Prostate gland (tissue), 2 donors: Measurements from ENCODE around the gene FOXC1. TPM values are rescaled to one million over a fixed set of nuclear protein-coding genes. Genes with fewer than 3 reads are reported as not detected.

Experiments used
- DNase-seq: peaks from one replicate; pipeline ENCODE4 v3.0.0-alpha.2; 2019; ENCODE audit warnings: low spot score
- H3K27ac ChIP-seq, 2 donors: fragments of 200-600 bp; sonication (generic); 2 replicates each; pipeline ENCODE4 v1.5.1; 2017 to 2019
- H3K27me3 ChIP-seq: fragments of 200-600 bp; sonication (generic); replicated peaks from 2 replicates; pipeline ENCODE4 v1.5.1; 2019; ENCODE audit not compliant: insufficient read depth
- H3K36me3 ChIP-seq, 2 donors: fragments of 200-600 bp; sonication (generic); 1 replicate in 1 of 2; 2 replicates in 1 of 2; pipeline versions ENCODE4 v1.5.1 to v1.8.1; 2017 to 2019
- H3K4me1 ChIP-seq: fragments of 200-600 bp; sonication (generic); replicated peaks from 2 replicates; pipeline ENCODE4 v1.5.1; 2019
- H3K4me3 ChIP-seq, 2 donors: fragments of 200-600 bp; sonication (generic); 2 replicates each; pipeline ENCODE4 v1.5.1; 2017 to 2019
- H3K9me3 ChIP-seq: fragments of 200-600 bp; sonication (generic); 2 replicates; pipeline ENCODE4 v1.5.1; 2017
- POLR2A ChIP-seq: fragments of 450-650 bp; IDR thresholded peaks from one replicate; pipeline ENCODE4 v1.6.1; 2016; ENCODE audit warnings: antibody characterized with exemption, mild to moderate bottlenecking
- POLR2AphosphoS5 ChIP-seq: sonication (generic); formaldehyde crosslinking; IDR thresholded peaks from one replicate; pipeline ENCODE4 v1.6.1; 2017; ENCODE audit warnings: antibody characterized with exemption
- WGBS: methylation state at CpG from one replicate; pipeline ENCODE4 v1.1.5; 2018; 5-methylcytosine and 5-hydroxymethylcytosine counted together
- intact Hi-C: fragments of 100-400 bp; cut with DNase I; formaldehyde crosslinking; loops from one replicate; pipeline ENCODE4 v1.14.2; 2022
- total RNA-seq, 2 donors: library from RNA; depleted of rRNA; stranded (reverse); fragments of >200 nt; gene quantifications; one replicate each; pipeline ENCODE4 v1.1.0, GENCODE V29; 2016
- TF ChIP-seq, protein P1 (sequence below), 4 experiments: fragments of 200-600 bp in 2 of 4; fragments of 450-650 bp in 2 of 4; sonication (generic) in 2 of 4; IDR thresholded peaks; 1 replicate in 3 of 4; 2 replicates in 1 of 4; pipeline ENCODE4 v1.5.1; 2016 to 2019; ENCODE audit warnings: antibody characterized with exemption in 4 of 4, mild to moderate bottlenecking in 2 of 4, moderate library complexity in 2 of 4

The FOXC1 gene
- total RNA-seq, 2 donors from 2014 or later: 9.2 to 11.2 TPM

GRCh38 chr6:1636272-1636825 lies 26.6 kb downstream of the FOXC1 start:
- intact Hi-C loops: no loop called here

GRCh38 chr6:1636971-1637871 lies 27.5 kb downstream of the FOXC1 start:
- Histone ChIP-seq H3K4me1 (no peaks in the 10 kb centered on the region), H3K27me3 (no peaks in the 10 kb centered on the region), H3K4me3 (no peak overlapping the region), H3K27ac (no peak overlapping the region), H3K36me3 (no peaks in the 10 kb centered on the region), H3K9me3 (no peaks in the 10 kb centered on the region)
- no peak for TF ChIP-seq POLR2A
- no peak for TF ChIP-seq POLR2AphosphoS5
- TF ChIP-seq, protein P1, sequence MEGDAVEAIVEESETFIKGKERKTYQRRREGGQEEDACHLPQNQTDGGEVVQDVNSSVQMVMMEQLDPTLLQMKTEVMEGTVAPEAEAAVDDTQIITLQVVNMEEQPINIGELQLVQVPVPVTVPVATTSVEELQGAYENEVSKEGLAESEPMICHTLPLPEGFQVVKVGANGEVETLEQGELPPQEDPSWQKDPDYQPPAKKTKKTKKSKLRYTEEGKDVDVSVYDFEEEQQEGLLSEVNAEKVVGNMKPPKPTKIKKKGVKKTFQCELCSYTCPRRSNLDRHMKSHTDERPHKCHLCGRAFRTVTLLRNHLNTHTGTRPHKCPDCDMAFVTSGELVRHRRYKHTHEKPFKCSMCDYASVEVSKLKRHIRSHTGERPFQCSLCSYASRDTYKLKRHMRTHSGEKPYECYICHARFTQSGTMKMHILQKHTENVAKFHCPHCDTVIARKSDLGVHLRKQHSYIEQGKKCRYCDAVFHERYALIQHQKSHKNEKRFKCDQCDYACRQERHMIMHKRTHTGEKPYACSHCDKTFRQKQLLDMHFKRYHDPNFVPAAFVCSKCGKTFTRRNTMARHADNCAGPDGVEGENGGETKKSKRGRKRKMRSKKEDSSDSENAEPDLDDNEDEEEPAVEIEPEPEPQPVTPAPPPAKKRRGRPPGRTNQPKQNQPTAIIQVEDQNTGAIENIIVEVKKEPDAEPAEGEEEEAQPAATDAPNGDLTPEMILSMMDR (IDR thresholded peaks at IDR 0.05): no peak
- intact Hi-C loops: no loop called here
- DNase-seq: no peak
- WGBS: 77% methylated on average over 16 of the region's 20 CpGs

More at GRCh38 chr6:1636272-1636825, 26.6 kb downstream of the FOXC1 start:
- no peak for DNase-seq
- Histone ChIP-seq H3K36me3 (no peaks in the 10 kb centered on the region), H3K4me3 (no peak overlapping the region), H3K4me1 (no peaks in the 10 kb centered on the region), H3K9me3 (no peaks in the 10 kb centered on the region), H3K27ac (no peak overlapping the region), H3K27me3 (no peaks in the 10 kb centered on the region)
- no peak for TF ChIP-seq POLR2AphosphoS5
- TF ChIP-seq, protein P1 (IDR thresholded peaks at IDR 0.05): no peak
- no peak for TF ChIP-seq POLR2A
- 95% methylated on average over 9 of the region's 9 CpGs for WGBS

DNA sequence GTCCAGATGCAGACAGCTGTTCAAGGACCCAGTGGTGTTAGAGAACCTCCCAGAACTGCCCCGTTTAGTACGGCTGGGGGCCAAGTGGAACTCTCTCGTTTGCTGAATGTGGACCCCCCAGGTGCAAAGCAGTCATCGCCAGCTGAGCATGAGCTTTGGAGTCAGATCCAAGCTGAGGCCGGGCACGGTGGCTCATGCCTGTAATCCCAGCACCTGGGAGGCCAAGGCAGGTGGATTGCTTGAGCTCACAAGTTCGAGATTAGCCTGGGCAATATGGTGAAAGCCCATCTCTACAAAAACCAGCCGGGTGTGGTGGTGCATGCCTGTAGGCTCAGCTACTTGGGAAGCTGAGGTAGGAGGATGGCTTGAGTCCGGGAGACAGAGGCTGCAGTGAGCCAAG lies 29.7 kb downstream of the FOXC1 start:
- no peaks in the 10 kb centered on the region for H3K27me3 ChIP-seq
- H3K36me3 ChIP-seq: no peaks in the 10 kb centered on the region
- TF ChIP-seq, protein P1 (IDR thresholded peaks at IDR 0.05): no peak
- no peak for TF ChIP-seq POLR2A
- TF ChIP-seq POLR2AphosphoS5: no peak
- no peak overlapping the region for H3K27ac ChIP-seq
- H3K4me1 ChIP-seq: no peaks in the 10 kb centered on the region
- 91% methylated on average over 9 of the region's 9 CpGs for WGBS
- intact Hi-C loops: no loop called here
- no peak overlapping the region for H3K4me3 ChIP-seq
- no peaks in the 10 kb centered on the region for H3K9me3 ChIP-seq
- DNase-seq: no peak

DNA sequence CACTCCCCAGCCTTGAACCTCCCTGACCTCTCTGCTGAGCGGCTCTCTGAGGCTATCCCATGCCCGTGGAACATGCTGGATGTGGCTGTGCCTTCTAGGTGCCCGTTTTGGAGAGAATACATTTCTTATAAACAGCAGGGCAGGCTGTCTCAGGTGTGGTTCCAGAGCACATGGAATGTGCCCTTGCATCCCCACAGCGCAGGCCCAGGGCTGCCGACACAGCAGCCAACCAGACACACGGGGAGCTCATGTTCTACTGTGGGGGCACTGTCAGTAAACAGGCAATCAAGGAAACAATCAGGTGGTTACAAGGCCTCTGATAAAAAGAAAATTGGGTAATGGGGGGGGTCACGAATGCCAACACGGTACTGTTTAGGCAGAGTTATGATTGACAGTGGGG lies 30.8 kb downstream of the FOXC1 start:
- Histone ChIP-seq H3K27ac (no peak overlapping the region), H3K9me3 (no peaks in the 10 kb centered on the region), H3K36me3 (no peaks in the 10 kb centered on the region), H3K4me1 (no peaks in the 10 kb centered on the region), H3K27me3 (no peaks in the 10 kb centered on the region), H3K4me3 (no peak overlapping the region)
- intact Hi-C loops: no loop called here
- WGBS: 92% methylated on average over 8 of the region's 8 CpGs
- no peak for TF ChIP-seq POLR2AphosphoS5
- TF ChIP-seq, protein P1 (IDR thresholded peaks at IDR 0.05): no peak
- TF ChIP-seq POLR2A: no peak
- no peak for DNase-seq
